Measurements from ENCODE around the gene ZFP69.
A peak's percentile ranks its signal among the peaks of the same experiment; 100 is the strongest.

ZFP69 gene

GRCh38 chr1:40530735-40531380, 53.8 kb downstream of the ZFP69 start:
- no peak for DNase-seq
- Histone ChIP-seq H3K9me3 (replicated peaks; ENCODE audit: insufficient read depth, low read length) (no peaks in the 10 kb centered on the region), H3K27me3 (replicated peaks; ENCODE audit: insufficient read depth, low read length) (no peaks in the 10 kb centered on the region), H2AFZ (ENCODE audit: low read length) (peak overlapping the region; percentile 97), H3K79me2 (ENCODE audit: low read length) (no peaks in the 10 kb centered on the region), H3K4me1 (ENCODE audit: low read length) (peaks cover 3% of the 10 kb centered on the region; the same call in 1 of the 2 replicates), H3K4me3 (ENCODE audit: low read length) (peak overlapping the region; percentile 71), H3K9me2 (replicated peaks; ENCODE audit: insufficient read depth, low read length) (no peaks in the 10 kb centered on the region), H3K36me3 (replicated peaks; ENCODE audit: insufficient read depth, low read length) (no peaks in the 10 kb centered on the region), H3K27ac (ENCODE audit: low read length) (peak overlapping the region; percentile 37; the same call in 1 of the 2 replicates), H3K4me2 (ENCODE audit: low read depth, low read length) (peak overlapping the region; percentile 90), H4K20me1 (ENCODE audit: insufficient read depth, low read length) (no peaks in the 10 kb centered on the region), H3F3A (ENCODE audit: insufficient read depth, low read length) (0 out of 2 replicates have a peak, but pooled peaks cover 5% of the 10 kb centered on the region), H3K9ac (ENCODE audit: low read length) (peak overlapping the region; percentile 43; the same call in 1 of the 2 replicates)
- TF ChIP-seq EZH2 (optimal IDR thresholded peaks at IDR 0.05; ENCODE audit: low read depth, low read length) (no peak), EZH2phosphoT487 (IDR thresholded peaks at IDR 0.05; ENCODE audit: low read length) (no peak)
- TF ChIP-seq, protein P1, sequence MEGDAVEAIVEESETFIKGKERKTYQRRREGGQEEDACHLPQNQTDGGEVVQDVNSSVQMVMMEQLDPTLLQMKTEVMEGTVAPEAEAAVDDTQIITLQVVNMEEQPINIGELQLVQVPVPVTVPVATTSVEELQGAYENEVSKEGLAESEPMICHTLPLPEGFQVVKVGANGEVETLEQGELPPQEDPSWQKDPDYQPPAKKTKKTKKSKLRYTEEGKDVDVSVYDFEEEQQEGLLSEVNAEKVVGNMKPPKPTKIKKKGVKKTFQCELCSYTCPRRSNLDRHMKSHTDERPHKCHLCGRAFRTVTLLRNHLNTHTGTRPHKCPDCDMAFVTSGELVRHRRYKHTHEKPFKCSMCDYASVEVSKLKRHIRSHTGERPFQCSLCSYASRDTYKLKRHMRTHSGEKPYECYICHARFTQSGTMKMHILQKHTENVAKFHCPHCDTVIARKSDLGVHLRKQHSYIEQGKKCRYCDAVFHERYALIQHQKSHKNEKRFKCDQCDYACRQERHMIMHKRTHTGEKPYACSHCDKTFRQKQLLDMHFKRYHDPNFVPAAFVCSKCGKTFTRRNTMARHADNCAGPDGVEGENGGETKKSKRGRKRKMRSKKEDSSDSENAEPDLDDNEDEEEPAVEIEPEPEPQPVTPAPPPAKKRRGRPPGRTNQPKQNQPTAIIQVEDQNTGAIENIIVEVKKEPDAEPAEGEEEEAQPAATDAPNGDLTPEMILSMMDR (IDR thresholded peaks at IDR 0.05; ENCODE audit: low read length) = no peak

- Histone ChIP-seq H3K36me3 (replicated peaks; ENCODE audit: insufficient read depth, low read length) (no peaks in the 10 kb centered on the region), H3K27me3 (replicated peaks; ENCODE audit: insufficient read depth, low read length) (no peaks in the 10 kb centered on the region), H3K4me2 (ENCODE audit: low read depth, low read length) (peak within 1 kb of the TSS; percentile 90), H4K20me1 (ENCODE audit: insufficient read depth, low read length) (no peaks in the 10 kb centered on the region), H2AFZ (ENCODE audit: low read length) (peak within 1 kb of the TSS; percentile 97), H3K27ac (ENCODE audit: low read length) (peak within 1 kb of the TSS; percentile 37; the same call in 1 of the 2 replicates), H3K4me3 (ENCODE audit: low read length) (peak within 1 kb of the TSS; percentile 71), H3K9ac (ENCODE audit: low read length) (peak within 1 kb of the TSS; percentile 54; the same call in 1 of the 2 replicates), H3F3A (ENCODE audit: insufficient read depth, low read length) (0 out of 2 replicates have a peak, but pooled peaks cover 5% of the 10 kb centered on the region), H3K9me3 (replicated peaks; ENCODE audit: insufficient read depth, low read length) (no peaks in the 10 kb centered on the region), H3K9me2 (replicated peaks; ENCODE audit: insufficient read depth, low read length) (no peaks in the 10 kb centered on the region), H3K4me1 (ENCODE audit: low read length) (peaks cover 3% of the 10 kb centered on the region; the same call in 1 of the 2 replicates), H3K79me2 (ENCODE audit: low read length) (no peaks in the 10 kb centered on the region)
- DNase-seq = peak; percentile 98
- no peak for TF ChIP-seq EZH2 (optimal IDR thresholded peaks at IDR 0.05; ENCODE audit: low read depth, low read length)
- TF ChIP-seq, protein P1 (IDR thresholded peaks at IDR 0.05; ENCODE audit: low read length) = no peak
These were observed 54.4 kb downstream of the ZFP69 start, which contains the start of gene ZNF684 for GRCh38 chr1:40531381-40532061. Gene ZNF684, plus strand, starts transcription at chr1:40531637. Its CDS starts 1,530 bp downstream, at chr1:40533167.

DNA sequence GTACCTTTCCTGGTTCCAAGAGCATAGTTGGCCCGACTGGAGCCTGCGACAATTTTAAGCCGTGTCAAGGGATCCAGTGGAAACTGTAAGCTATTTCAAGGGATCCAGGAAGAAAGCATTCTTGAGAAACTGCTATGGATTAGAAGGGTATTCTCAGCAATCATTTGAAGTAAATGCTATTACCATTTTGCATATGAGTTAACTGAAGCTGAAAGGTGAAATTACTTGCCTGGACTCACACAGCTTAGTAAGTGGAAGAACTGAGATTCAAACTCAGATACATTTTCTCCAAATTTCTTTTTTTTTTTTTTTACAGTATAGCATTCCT, 54.9 kb downstream of the ZFP69 start:
- no peaks in the 10 kb centered on the region for H3K27me3 ChIP-seq (replicated peaks; ENCODE audit: insufficient read depth, low read length)
- H3K27ac ChIP-seq (ENCODE audit: low read length) = peak overlapping the region; percentile 26; the same call in 1 of the 2 replicates
- H3K9ac ChIP-seq (ENCODE audit: low read length) = peak overlapping the region; percentile 54; the same call in 1 of the 2 replicates
- H2AFZ ChIP-seq (ENCODE audit: low read length) = peak overlapping the region; percentile 97
- H3K4me2 ChIP-seq (ENCODE audit: low read depth, low read length) = peak overlapping the region; percentile 90
- H3K79me2 ChIP-seq (ENCODE audit: low read length) = no peaks in the 10 kb centered on the region
- 0 out of 2 replicates have a peak, but pooled peaks cover 5% of the 10 kb centered on the region for H3F3A ChIP-seq (ENCODE audit: insufficient read depth, low read length)
- peak overlapping the region; percentile 71 for H3K4me3 ChIP-seq (ENCODE audit: low read length)
- no peaks in the 10 kb centered on the region for H3K36me3 ChIP-seq (replicated peaks; ENCODE audit: insufficient read depth, low read length)
- no peak for DNase-seq
- H3K4me1 ChIP-seq (ENCODE audit: low read length) = peaks cover 3% of the 10 kb centered on the region; the same call in 1 of the 2 replicates
- TF ChIP-seq, protein P1 (IDR thresholded peaks at IDR 0.05; ENCODE audit: low read length) = no peak
- TF ChIP-seq EZH2 (optimal IDR thresholded peaks at IDR 0.05; ENCODE audit: low read depth, low read length) = no peak
- TF ChIP-seq EZH2phosphoT487 (IDR thresholded peaks at IDR 0.05; ENCODE audit: low read length) = no peak
- H3K9me2 ChIP-seq (replicated peaks; ENCODE audit: insufficient read depth, low read length) = no peaks in the 10 kb centered on the region
- H3K9me3 ChIP-seq (replicated peaks; ENCODE audit: insufficient read depth, low read length) = no peaks in the 10 kb centered on the region
- H4K20me1 ChIP-seq (ENCODE audit: insufficient read depth, low read length) = no peaks in the 10 kb centered on the region
